ENCODE data around the gene NRIP1.

- TF ChIP-seq CTCF (IDR thresholded peaks at IDR 0.05; ENCODE audit: insufficient read depth, low read length, poor library complexity, severe bottlenecking) (no peak), EZH2phosphoT487 (conservative IDR thresholded peaks at IDR 0.05; ENCODE audit: low read length) (no peak)
These were observed 148.1 kb downstream of the NRIP1 start for GRCh38 chr21:14916676-14917141.

Measured in SU-DHL-6 (cell line).